ENCODE measurements around the gene GBP5.
"Not testable (repeated sequence)": the region's sequence is repeated elsewhere in the genome, so short reads cannot be mapped to it uniquely, and the experiment has no call there.

GBP5 gene

DNA sequence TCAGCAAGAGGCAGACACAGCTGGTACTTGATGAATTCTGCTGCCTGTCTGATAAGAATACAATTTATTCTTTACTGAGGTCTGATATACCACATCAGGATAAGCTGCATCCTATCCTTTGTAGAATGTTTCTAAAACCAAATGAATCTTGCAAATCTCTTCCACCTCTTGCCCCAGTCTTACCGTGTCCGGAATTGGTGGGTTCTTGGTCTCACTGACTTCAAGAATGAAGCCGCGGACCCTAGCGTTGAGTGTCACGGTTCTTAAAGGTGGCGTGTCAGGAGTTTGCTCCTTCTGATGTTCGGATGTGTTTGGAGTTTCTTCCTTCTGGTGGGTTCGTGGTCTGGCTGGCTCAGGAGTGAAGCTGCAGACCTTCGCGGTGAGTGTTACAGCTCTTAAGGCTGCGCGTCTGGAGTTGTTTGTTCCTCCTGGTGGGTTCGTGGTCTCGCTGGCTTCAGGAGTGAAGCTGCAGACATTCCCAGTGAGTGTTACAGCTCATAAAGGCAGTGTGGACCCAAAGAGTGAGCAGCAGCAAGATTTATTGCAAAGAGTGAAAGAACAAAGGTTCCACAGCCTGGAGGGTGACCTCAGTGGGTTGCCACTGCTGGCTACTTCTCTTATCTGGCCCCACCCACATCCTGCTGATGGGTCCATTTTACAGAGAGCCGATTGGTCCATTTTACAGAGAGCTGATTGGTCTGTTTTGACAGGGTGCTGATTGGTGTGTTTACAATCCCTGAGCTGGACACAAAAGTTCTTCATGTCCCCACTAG is at the start of gene GBP5:
GBP5 (minus strand) TSS at position 592 of the 773 bp plus-strand sequence. CDS start 3,305 bp downstream, outside the sequence.
- not testable (repeated sequence) for DNase-seq (ENCODE audit: low read depth in 2 of 2)

GRCh38 chr1:89322402-89322801 is 49.7 kb upstream of the GBP5 start:
- no peak for DNase-seq (ENCODE audit: low read depth in 2 of 2)

DNA sequence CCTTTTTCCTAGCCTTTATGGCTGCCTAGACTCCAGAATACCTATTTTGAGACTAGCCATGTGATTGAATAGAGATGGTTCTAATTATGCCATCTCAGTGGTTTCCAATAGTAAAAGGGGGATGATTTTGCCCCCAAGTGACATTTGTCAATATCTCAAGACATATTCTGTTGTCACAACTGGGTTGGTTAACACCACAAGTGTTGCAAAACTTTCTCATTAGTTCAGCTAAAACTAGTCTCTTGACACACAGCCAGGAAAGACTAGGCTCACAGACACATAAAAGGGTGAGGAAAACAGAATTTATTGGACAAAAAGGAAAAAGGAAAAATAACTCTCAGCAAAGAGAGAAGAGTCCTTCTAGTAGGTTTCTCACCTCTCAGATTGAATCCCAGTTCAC is 39.9 kb upstream of the GBP5 start:
- DNase-seq (ENCODE audit: low read depth in 2 of 2): no peak

DNA sequence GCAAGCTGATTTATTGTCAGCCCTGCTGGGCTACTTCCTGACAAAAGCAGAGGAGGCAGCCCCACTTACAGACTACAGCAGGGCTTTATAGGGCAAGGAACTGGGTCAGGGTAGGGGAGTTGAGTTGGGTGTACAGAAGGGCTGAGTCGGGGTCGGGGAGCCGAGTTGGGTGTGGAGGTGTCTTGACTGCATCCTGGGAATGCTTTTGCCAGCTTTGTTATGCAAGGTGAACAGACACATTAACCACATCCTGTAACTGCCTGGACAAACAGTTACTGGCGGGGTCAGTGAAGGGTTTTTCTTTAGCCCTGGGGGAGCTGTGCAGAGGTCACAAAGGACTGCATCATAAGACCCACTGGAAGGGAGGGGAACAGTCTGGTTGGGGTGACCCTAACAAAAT is 39.1 kb upstream of the GBP5 start:
- DNase-seq (ENCODE audit: low read depth in 2 of 2): no peak

DNA sequence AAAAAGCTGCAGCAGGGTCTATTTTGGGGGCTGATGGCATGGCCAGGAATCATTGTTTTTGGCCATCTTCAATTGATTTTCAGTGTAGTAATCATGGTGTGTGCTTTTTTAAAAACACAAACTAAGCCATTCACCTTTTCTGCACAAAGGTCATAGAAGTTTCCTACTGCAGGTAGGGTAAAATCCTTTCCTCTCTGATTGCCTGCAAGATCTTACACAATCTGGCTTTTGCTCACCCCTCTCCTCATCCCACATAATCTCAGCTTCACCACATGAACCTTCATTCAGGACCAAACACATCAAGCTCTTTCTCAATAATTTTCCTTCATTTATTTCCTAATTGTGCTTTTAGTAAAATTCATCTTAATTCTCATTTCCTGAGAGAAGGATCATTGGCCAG is 38.3 kb upstream of the GBP5 start:
- no peak for DNase-seq (ENCODE audit: low read depth in 2 of 2)

GRCh38 chr1:89310505-89310904 is 37.8 kb upstream of the GBP5 start:
- no peak for DNase-seq (ENCODE audit: low read depth in 2 of 2)

- no peak for DNase-seq (ENCODE audit: low read depth in 2 of 2)
Observed at GRCh38 chr1:89309828-89310227, 37.2 kb upstream of the GBP5 start.

DNA sequence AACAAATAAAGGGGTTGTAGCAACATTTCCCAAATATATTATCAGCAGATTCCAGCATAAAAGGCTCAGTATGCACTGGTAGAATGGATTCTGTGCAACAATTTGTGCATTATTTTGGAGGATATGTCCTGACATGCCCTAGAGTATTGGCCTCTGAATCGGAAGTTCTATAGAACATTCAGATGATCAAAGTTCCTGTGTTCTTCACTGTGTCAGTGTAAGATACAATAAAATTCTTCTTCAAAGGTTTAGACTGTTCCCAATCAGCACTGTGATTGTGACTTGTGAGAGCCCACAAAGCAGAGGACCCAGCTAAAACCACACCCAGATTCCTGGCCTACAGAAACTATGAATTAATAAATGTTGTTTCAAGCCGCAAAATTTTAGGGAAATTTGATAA is 33.6 kb upstream of the GBP5 start:
- DNase-seq (ENCODE audit: low read depth in 2 of 2): no peak

DNA sequence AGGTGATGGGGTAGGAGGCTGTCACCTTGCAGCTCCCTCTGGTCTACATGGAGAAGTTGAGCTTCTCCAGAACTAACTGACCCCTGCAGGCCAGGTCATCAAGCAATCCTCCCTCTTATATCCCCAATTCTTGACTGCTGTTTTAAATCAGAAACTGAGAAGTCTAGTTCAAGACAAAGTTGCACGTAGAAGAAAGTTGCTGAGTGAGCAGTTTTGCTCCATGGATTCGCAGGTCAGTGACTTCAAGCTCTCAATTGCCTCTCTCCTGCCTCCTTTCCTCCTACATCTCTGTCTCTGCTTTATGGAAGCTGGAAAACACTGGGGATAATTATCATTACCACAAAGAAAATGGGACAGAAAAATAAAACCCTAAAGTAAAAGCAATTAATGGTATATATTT is 32.8 kb upstream of the GBP5 start:
- DNase-seq (ENCODE audit: low read depth in 2 of 2): no peak

GRCh38 chr1:89304572-89305230 is 32.0 kb upstream of the GBP5 start:
- no peak for DNase-seq (ENCODE audit: low read depth in 2 of 2)

DNA sequence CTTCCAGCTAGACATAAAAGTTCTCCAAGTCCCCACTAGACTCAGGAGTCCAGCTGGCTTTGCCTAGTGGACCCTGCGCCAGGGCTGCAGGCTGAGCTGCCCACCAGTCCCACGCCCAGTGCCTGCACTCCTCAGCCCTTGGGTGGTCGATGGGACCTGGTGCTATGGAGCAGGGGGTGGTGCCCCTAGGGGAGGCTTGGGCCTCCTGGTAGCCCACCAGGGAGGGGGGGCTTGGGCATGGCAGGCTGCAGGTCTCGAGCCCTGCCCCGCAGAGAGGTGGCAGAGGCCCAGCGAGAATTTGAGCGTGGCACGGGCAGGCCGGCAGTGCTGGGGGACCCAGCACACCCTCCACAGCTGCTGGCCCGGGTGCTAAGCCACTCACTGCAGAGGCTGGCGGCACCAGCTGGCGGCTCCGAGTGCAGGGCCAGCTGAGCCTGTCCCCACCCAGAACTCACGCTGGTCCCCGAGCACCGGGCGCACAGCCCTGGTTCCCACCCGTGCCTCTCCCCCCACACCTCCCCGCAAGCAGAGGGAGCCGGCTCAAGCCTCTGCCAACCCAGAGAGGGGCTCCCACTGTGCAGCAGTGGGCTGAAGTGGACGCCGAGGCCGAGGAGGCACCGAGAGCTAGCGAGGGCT is 30.2 kb upstream of the GBP5 start:
- DNase-seq (ENCODE audit: low read depth in 2 of 2): no peak

- not testable (repeated sequence) for DNase-seq (ENCODE audit: low read depth in 2 of 2)
Observed at GRCh38 chr1:89299739-89300463, 27.2 kb upstream of the GBP5 start.

DNA sequence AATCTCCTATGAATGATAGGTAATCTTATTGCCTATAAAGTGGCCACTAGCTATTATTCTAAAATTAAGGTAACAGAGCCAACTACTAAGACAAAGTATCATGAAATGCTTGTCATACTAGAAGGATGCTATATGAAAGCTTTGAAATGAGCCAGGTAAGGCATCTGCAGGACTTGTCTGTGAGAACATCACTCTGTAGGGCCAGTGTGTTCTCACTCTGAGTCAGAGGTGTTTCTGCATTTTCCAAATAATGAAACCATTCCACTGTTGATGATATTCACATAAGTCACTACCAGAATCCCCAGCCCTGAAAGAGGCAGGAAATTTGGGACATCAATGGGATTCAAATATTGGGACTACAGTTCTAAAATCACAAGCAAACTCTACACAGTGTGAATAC is 25.8 kb upstream of the GBP5 start:
- no peak for DNase-seq (ENCODE audit: low read depth in 2 of 2)

DNA sequence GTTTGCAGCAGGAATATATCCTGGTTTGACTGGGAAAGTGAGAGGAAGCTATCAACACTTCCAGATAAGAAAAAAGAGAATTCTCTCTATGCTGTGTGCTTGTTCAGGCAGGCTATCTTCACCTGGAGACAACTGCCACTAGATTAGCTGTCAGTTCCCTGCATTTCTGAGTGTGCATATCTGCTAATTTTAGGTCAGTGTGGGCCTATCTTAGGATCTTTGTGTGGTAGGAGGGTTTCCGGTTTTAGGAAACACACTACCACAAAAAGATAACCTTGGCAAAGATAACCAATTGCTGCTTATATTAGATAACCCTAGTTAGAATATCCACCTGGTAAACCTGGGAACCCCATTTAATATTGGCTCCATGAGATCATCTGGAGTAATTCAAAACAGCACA is 22.5 kb upstream of the GBP5 start:
- DNase-seq (ENCODE audit: low read depth in 2 of 2): no peak

DNA sequence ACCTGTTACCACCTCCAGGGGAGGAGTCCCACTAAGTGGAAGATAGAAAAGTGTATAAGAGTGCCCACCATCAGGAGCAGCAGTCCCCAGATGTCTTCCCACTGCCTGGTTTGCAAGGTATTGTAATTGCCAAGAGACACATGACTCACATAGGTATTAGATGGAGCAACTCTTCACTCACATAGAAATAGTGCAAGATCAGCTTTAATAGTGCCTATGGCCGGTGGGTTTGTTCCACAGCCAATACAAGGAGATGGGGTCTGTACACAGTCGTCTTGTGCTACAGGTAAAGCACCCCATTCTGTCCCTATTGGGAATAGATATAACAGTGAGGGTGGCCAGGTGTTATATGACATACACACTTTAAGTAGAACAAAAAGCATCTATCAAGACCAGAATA is 18.6 kb upstream of the GBP5 start:
- DNase-seq (ENCODE audit: low read depth in 2 of 2): no peak

GRCh38 chr1:89288051-89288340 is 15.3 kb upstream of the GBP5 start:
- DNase-seq (ENCODE audit: low read depth in 2 of 2): no peak

GRCh38 chr1:89287181-89288050 is 14.8 kb upstream of the GBP5 start:
- no peak for DNase-seq (ENCODE audit: low read depth in 2 of 2)

DNA sequence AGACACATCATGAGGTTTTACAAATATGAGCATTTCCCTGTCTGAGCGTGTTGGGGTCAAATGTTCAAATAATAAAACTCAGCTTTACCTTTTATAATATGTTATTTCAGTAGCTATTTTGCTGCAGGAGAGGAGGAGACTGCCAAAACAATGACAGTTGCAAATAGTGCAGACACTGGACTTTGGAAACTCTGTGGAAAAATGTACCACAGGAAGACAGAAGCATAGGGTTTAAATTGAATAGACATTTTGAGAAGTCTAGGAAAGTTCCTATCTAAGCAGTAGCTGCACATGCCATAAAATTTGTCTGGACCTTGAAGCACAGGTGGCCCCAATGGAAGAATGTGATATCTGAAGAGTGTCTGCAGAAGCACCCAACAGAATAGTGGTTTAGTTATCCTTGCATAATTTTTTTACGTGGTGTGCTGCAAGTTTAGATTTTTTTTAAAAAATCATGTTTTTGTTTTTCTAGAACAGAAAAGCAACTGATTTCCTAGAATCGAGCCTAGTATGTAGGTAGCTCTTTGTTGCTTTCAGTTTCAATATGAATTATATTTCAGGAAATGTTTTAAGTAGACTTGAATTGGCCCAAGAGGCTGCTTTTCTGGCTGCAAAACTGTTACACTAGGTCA is 14.0 kb upstream of the GBP5 start:
- no peak for DNase-seq (ENCODE audit: low read depth in 2 of 2)

DNA sequence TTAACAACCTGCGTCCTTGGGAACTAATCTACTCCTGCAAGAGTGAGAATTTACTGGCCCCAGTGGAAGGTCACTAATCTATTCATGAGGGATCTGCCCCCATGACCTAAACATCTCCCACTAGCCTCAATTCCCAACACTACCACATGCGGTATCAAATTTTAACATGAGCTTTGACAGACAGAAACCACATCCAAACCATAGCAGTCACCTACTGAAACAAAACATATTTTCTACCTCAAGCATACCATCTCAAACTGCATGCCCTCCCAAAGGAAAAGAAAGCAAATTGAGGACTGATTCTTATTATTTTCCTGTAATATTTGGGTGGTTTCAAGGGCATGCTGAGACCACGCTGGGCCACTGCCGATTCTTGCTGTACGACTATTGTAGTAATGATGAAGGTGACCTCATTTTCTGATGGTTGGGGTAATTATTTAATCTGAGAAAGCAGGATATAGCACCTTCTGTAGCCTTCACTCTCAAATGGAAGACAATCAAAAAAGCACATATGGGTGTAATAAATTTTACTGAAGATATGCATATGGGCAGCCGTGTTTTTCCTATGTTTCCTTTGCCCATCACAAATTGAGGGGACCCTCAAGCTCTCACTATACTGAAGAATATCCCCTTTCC is 13.2 kb upstream of the GBP5 start:
- no peak for DNase-seq (ENCODE audit: low read depth in 2 of 2)

GRCh38 chr1:89284078-89284763 is 11.6 kb upstream of the GBP5 start:
- DNase-seq (ENCODE audit: low read depth in 2 of 2): not testable (repeated sequence)
